Right lung (tissue), 5 donors: Measurements from ENCODE around the gene DOCK10. TPM values are rescaled to one million over a fixed set of nuclear protein-coding genes. Genes with fewer than 3 reads are reported as not detected.

Experiments
- DNase-seq, 2 donors: peaks; one replicate each; pipeline ENCODE4 v3.0.0-alpha.2; 2013
- polyA plus RNA-seq, 5 donors: library from polyadenylated mRNA; unstranded; fragments of 120-200 nt; gene quantifications; one replicate each; pipeline versions ENCODE4 v1.2.1 to v1.2.3, GENCODE V29; 2013; ENCODE audit warnings: inconsistent platforms in 1 of 5, low replicate concordance in 1 of 5; ENCODE audit not compliant: insufficient read length in 5 of 5, insufficient read depth in 1 of 5

The DOCK10 gene
- polyA plus RNA-seq, 5 donors = 39.7 to 44.2 (median 42.8) TPM

- no peak for DNase-seq
Observed at GRCh38 chr2:224883172-224883516, 159.1 kb downstream of the DOCK10 start.

DNA sequence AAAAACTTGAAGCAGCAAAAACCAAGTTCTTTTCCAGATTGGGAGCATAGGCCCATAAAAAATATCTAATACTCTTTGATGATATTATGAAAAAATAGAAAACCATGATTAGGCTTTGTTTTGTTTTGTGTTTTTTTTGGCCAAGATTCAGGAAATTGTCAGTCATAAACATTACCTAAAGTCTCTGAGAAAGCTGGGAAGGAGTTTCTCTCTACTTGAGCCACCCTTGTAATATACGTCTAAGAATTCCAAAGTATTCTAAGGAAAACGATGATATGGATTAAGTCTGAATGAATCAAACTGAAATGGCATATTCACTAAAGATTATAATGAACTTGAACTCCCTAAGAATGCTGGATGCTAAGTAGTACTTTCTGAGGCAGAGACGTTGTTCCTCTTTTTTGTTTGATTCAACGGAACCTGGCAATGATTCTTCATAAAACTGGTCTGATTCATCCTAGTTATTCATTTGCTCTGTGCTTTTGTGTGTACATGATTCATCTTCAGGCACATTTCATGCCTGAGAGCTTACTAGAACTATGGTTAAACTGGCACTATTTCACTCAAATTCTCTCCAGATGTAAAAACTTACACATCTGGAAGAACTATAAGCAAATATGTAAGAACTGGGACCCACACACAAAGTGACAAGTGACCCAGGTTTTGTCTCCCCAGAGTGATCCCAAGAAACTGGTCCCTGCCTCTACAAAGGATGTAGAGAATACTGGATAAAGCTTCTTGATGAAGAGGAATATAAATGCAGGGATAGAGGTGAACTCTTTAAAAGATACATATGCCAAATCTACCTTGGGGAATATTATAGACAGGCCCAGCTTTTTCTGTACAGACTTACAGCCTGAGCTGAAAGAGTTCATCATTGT is 159.7 kb downstream of the DOCK10 start:
- DNase-seq = no peak

GRCh38 chr2:224881846-224882245 is 160.4 kb downstream of the DOCK10 start:
- DNase-seq = no peak

DNA sequence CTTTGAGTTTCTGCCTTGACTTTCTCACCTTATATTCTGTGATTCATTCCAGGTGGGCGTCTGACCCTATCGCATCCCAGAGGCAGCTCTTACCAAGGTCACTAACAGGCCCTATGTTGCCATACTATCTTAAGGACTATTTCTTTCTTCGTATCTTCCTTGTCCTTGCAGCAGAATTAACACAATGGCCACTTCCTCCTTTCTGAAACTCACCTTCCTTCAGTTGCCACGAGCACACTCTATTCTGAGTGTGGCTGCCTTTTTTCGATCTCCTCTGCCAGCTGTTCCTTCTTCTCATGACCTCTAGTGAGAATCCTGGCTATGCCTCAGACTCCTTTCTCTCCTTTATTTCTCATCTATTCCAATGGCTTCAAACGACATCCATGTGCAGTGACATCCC is 165.7 kb downstream of the DOCK10 start:
- no peak for DNase-seq

- no peak for DNase-seq
Observed at GRCh38 chr2:224875841-224876240, 166.4 kb downstream of the DOCK10 start.

DNA sequence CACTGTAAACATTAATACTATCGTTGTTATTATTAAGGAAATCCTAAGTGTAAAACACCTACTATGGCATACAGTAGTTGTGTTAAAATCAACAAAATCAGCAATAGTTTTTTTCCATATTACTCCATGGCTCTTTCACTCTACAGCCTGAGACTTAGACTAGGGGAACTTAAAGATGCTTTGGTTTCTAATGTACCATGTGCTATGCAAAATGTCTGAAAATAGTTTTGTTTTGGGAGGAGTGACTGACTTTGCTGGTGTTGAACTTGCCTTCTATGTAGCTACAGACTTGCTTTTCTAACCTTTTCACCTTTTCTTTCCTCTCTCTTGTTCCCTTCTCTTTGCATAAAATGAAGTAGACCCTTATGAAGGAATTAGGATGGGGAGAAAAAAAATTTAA is 167.1 kb downstream of the DOCK10 start:
- DNase-seq = no peak

DNA sequence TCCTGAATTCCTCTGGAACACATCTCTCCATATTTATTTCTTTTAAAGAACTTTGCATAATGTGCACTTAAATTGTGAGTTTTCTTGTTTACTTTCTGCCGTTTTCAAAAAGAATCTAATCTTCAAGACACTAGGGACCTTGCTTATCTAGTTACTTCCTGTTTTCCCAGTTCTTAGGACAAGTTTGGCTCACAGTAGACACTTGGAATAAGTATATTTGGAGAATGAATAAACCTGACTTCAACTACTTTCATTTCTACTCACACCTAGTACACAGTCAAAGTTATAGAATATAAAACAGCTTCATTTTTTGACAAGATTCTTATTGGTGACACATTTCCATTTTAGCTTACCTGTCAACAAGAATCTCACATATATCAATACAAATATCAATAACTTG is 170.5 kb downstream of the DOCK10 start:
- no peak for DNase-seq

GRCh38 chr2:224870341-224870740 is 171.9 kb downstream of the DOCK10 start:
- DNase-seq = no peak

DNA sequence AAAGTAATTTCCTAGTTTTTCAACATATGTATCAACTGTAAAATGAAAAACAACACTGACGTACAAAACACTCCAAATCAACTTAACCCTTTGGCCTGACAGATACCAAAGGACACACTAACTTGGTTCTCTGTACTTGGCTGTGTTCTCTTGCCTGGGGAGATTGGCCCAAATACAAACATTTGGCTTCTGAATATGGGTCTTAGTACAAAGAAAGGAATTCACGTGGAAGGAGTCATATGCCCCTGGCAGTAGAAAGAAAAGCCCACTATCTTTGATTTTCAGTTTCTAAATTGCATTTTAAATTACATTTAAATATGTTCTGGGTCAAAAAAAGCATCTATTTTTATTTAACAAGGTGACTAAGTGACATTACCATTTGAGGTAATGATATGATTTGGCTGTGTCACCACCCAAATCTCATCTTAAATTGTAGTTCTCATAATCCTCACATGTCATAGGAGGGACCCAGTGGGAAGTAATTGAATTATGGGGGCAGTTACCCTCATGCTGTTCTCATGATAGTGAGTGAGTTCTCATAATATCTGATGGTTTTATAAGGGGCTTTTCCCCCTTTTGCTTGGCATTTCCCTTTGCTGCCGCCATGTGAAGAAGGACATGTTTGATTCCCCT is 172.6 kb downstream of the DOCK10 start:
- DNase-seq = no peak

DNA sequence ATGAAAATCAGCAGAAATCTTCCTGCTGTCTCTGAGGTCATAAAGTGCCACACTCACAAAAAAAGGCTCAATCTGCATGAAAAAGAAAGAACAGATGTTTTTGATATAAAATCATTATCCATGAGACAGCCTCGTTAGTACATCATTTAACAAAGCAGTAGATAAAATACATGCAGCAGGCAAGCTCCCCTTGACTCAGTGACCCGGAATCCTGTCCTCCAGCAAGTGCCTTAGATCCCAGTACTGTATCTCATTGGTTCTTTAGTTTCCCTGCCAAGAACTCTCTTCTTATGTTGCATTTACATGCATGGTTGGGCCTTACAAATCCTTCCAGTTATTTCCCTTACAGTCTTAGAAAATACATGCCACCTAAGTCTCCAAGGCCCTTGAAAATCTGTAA is 177.3 kb downstream of the DOCK10 start:
- DNase-seq = no peak

GRCh38 chr2:224861266-224861665 is 181.0 kb downstream of the DOCK10 start:
- DNase-seq = no peak

GRCh38 chr2:224860786-224861185 is 181.5 kb downstream of the DOCK10 start:
- DNase-seq = no peak

DNA sequence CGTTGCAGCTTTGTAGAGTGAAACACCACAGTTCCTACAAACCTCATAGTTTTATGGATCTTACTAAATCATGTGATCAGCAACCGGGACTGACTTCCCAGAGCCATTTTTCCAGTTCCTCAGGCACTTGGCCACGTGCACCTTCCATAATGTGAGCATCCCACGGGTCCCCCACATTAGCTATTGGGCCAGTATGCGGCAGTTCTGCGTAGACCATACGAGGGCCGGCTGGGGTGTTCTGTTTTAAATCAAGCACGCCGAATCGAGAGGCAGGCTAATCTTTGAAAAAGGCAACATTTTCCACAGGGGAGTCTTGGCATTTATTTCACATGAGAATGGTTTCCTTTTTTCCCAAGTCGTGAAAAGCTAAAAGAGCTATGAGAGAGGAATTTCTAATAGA is 190.5 kb downstream of the DOCK10 start:
- no peak for DNase-seq

DNA sequence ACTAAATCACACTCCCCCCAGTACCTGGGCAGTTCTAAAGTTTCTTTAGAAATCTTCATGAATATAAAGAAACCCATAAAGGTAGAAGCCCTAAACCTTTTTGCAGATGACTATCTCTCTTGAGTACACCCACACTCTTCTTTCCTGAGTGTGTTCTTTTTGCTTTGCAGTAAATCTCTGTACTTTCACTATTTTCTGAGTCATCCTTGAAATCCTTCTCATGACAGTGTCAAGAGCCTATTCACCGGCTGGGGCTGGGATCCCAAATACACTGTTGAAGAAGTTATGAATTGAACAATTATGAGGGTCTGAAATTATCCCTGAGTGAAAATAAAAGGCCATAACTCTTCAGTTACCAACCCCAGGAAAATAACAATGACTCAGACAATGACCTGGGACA is 192.2 kb downstream of the DOCK10 start:
- DNase-seq = no peak

DNA sequence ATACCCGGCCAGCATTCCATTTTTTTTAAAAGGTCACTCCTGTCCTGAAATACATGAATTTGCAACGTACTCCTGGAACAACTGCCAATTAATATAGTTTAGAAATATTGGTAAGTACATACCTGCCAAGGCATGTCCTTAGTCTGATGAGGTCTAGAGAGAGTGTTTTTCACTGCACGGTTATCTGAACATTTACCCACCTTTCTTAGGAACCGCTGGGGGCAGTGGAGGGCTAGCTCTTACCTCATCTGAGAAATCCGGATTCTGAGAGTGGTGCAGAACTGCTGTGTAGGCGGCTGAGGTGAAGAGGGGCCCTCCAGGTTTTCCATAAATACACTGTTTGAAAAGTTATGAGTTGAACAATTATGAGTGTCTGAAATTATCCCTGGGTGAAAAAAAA is 193.0 kb downstream of the DOCK10 start:
- no peak for DNase-seq

- DNase-seq = peak; percentile 55 to 62
Observed at GRCh38 chr2:224847961-224848850, 194.1 kb downstream of the DOCK10 start.

DNA sequence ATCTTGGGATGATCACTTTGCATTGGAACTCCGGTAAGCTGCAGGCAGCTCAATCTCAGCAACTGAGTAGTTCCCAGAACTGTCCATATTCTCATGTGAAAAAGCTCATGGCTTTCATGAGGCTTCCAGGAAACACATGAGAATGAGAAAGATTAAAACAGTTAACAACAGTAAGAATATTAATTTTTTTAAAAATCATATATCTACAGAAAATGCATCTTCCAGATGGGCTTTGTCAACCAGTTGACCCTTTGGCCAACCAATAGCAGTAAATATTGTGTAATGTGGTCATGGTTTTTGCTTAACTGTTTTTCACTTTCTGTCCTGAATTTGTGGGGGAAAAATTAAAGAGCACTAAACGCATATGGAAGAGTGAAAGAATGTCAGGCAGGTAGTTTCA is 194.9 kb downstream of the DOCK10 start:
- DNase-seq = peak; percentile 56

GRCh38 chr2:224846686-224847085 is 195.6 kb downstream of the DOCK10 start:
- DNase-seq = peak in 1 of 2 donors; percentile 26

- no peak for DNase-seq
Observed at GRCh38 chr2:224846161-224846560, 196.1 kb downstream of the DOCK10 start.

DNA sequence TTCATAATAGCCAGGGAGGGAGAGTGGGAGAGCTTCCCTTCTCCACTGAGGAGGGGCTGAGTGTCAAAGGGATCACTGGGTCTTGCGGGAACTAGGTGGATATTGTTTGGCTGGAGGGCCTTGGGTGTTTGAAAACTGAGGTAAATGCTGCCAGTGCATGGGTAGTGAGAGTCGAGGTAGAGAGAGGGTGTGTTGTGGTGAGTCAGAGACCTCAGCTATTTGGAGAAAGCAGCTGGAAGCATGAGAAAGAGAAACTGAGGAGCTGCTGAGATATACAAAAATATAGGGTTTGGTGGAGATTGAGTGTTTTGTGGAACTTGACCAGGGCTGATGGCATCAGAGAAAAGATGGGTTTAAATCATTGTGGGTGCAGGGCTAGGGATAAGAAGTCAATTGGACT is 199.1 kb downstream of the DOCK10 start:
- no peak for DNase-seq

DNA sequence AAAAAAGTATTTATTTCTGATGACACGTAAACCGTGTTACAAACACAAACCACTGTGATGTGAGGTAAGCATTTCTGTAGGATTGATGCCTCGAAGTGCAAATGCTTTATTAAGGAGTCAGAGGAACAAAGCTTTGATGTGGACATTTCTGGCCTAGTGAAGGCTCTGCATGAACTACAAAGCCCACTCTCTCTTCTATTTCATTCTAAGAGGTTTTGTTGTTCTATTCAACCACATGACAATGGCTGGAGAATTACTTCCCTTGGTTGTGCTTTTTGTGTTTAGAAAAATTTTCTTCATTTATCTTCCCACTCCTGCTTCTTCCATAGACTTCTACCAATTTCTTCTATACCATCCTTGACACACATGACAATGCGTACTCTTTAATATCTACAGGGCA is 200.4 kb downstream of the DOCK10 start:
- no peak for DNase-seq

DNA sequence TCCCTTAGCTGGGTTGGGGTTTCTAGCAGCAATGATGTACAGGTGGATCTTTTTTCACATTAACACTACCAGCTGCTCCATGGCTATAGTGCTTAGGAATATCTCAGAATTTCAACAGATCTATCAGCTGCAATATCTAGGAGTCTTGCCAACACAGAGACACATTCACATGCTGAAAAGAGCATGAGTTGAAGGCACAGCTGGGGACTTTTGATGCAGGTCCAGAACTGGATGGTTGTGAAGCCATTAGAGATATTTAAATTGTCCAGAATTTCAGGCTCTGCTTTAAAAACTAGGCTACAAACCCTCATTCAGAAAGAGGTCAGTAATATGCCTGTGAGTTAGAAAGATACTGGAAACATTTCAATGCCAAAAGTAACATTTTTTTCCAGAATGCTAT is 203.9 kb downstream of the DOCK10 start:
- DNase-seq = peak in 1 of 2 donors; percentile 62

DNA sequence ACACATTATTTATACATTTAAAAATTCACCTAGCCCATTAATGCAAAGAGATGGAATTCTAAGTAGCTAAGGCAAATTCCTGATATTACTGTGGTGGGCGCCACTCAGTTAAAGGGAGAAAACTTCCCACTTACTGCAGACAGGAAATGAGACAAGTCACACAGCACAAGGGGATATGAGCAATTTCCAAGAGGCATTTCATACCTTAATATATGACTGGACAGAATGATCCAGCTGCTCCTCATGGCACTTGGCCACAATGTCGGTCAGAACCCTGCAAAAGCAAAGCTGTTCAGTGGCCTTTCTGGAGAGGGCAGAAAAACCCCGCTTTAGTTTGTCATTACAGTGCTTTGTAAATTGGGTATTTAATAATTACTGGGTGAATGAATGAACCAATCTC is 204.7 kb downstream of the DOCK10 start:
- no peak for DNase-seq
